Astrocyte (in vitro differentiated cells and primary cell): ENCODE data around the gene GLYR1.

Source experiments
- EZH2 ChIP-seq: IDR thresholded peaks from 2 replicates; pipeline ENCODE4 v1.6.1; 2012; ENCODE audit warnings: mild to moderate bottlenecking, low read length, inconsistent platforms; ENCODE audit not compliant: insufficient read depth
- TF ChIP-seq, protein P1 (sequence below): IDR thresholded peaks from 2 replicates; pipeline ENCODE4 v1.5.1; 2011; ENCODE audit warnings: low read depth, mild to moderate bottlenecking, inconsistent platforms, low read length, moderate library complexity; ENCODE audit not compliant: insufficient read depth

DNA sequence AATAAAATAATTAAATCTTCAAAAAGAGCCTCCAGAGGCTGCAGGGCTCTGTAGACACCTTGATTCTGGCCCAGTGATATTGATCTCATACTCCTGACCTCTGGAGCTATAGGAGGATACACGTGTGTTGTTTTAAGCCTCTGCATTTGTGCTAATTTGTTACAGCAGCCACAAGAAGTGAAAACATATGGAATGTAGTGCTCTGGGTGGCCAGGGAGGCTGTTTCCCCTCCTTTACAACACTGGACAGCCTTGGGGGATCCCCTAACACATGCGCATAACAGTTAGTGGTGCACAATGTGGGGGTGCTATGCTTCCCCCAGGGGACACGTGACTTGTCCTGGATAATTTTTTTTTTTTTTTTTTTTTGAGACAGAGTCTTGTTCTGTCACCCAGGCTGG lies 75.4 kb downstream of the GLYR1 start:
- TF ChIP-seq, protein P1, sequence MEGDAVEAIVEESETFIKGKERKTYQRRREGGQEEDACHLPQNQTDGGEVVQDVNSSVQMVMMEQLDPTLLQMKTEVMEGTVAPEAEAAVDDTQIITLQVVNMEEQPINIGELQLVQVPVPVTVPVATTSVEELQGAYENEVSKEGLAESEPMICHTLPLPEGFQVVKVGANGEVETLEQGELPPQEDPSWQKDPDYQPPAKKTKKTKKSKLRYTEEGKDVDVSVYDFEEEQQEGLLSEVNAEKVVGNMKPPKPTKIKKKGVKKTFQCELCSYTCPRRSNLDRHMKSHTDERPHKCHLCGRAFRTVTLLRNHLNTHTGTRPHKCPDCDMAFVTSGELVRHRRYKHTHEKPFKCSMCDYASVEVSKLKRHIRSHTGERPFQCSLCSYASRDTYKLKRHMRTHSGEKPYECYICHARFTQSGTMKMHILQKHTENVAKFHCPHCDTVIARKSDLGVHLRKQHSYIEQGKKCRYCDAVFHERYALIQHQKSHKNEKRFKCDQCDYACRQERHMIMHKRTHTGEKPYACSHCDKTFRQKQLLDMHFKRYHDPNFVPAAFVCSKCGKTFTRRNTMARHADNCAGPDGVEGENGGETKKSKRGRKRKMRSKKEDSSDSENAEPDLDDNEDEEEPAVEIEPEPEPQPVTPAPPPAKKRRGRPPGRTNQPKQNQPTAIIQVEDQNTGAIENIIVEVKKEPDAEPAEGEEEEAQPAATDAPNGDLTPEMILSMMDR: no peak
- no peak for TF ChIP-seq EZH2
